ENCODE results near the gene ABCA4.

ABCA4 gene

GRCh38 chr1:94025383-94026340 is 95.3 kb downstream of the ABCA4 start:
- DNase-seq: no peak

GRCh38 chr1:94024104-94024792 is 96.7 kb downstream of the ABCA4 start:
- no peak for DNase-seq

GRCh38 chr1:94022471-94023189 is 98.3 kb downstream of the ABCA4 start:
- DNase-seq: no peak

DNA sequence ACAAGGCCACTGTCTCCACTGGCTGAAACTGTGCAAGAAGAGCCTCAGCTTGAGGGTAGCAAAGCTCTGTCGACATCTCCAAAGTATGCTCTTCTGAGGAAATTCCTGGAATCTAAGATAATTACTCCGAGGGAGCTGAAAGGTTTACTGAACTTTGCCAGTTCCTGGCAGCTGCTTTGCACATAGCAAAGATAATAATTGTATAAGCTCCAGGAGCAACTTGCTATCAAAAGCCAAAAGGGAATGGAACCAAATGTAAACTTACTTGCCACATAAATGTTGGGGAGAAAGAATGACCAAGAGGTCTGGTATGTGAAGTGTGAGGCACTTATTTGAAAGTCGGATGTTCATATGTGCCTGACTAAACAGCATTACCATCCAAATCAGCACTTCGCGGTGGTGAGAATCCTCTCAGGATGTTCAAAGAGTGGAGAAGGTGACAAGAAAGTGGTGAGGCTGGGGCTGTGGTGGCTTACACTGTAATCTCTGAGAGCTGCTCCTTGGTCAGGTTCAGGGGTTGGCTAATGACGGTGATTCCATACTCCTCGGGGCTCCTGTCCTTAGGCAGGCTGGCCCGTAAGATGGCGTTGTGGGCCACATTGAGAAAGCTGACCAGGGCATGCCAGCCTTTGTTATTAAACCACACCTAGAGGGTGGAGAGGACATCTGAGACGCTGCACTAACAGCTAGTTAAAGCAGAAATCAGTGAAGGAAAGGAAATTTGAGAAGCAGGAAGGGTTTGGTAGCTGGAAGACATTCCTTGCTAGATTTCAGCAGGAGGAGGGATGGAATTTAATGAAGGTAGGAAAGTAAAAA is 100.0 kb downstream of the ABCA4 start:
- DNase-seq: no peak

GRCh38 chr1:94019327-94019726 is 101.6 kb downstream of the ABCA4 start:
- DNase-seq: no peak

- DNase-seq: no peak
Measured at GRCh38 chr1:94017155-94017829, 103.7 kb downstream of the ABCA4 start.

DNA sequence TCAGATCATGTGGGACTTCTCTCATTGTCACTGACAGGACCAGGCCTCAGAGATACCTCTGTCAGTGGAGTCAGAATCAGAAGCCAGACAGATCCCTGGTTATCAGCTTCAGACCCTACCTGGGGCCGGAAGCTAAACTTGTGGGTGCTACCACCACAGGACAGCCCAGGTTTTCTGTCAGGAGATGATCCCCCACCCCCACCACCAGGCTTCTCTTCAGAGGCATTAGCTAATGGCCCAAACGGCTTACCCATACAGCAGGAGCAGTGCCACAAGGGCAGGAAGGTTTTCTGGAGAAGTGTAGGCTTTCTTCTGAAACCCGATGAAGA is 105.5 kb downstream of the ABCA4 start:
- DNase-seq: no peak

DNA sequence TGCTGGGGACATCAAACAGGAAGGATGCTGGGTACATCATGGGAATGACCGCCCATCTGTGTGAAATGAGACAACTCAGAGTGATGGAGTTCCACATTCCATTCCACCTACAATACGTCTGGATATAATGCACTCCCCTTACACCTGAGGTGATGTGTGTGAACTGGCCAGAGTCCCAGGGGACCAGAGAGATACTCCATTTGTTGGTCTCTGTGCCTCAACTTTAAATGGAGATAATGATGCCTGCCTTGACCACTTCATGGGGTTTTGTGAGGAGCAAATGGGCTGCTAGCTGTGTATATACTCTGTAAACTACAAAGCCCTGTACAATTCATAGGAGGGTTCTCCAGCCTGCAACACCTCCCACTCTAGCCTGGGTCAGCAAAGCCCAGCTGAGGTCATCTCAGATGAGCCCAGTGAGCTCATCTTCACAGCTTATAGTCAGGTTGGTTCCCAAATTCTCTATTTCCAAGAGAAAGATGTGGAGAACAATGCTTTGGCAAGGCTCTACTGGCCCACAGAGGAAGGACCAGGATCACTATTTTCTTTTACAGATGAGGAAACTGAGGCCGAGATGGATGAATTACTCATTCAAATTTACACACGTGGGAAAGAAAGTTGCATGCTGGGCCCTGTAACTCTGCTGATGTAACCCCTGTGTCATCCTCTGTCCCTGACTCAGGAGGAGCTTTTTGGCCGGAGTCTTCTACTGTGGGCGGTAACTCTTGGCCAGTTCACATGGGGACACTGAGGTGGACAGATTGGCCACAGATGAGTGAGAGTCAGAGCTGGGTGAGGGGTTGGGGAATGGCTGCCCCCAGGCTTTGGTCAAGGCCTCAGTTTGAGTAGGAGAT is 106.1 kb downstream of the ABCA4 start:
- no peak for DNase-seq

- no peak for DNase-seq
Measured at GRCh38 chr1:94014087-94014486, 106.9 kb downstream of the ABCA4 start.

DNA sequence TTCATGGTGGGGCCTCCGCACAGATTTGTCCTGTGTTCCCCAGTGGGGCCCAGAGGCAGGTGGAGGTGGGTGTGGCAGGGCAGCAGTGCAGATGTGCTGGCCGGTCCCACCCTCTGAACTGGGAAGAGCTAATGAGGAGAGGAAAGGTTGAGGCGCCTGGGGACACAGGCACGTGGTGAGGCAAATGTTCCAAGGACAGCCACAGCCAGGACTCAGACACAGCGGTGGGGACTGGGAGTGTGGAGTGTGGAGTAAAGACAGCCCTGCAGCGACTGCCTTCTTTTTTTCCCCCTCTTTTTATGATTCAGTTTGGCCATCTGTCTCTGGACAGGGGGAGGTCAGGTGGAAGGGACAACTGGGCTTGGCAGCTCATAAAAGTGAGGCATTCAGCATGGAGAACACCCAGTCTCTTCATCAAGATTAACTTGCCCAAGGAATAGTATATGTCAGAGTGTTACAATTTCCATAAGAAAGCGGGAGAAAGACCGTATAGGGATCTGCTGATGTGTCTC is 107.5 kb downstream of the ABCA4 start:
- no peak for DNase-seq

- no peak for DNase-seq
Measured at GRCh38 chr1:94012708-94013366, 108.1 kb downstream of the ABCA4 start.

- DNase-seq: no peak
Measured at GRCh38 chr1:94011709-94012595, 109.0 kb downstream of the ABCA4 start.

DNA sequence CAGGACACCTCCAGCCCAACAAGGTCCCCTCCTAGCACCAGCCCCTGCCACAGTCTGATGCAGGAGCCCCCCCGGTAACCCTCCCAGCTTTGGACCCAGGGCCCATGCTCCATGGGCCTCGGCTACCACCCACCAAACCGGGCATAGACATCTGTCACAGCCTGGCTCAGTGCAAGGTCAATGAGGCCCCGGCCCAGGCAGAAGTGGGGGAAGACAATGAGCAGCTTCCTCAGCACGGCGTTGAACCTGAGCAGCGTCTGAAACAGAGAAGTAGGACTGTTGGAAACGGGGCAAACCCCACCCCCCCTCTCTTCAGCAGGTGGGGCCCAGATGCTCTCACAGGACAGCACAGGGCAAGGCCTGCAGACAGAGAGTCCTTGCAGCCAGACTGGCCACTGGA is 109.8 kb downstream of the ABCA4 start:
- DNase-seq: no peak

- no peak for DNase-seq
Measured at GRCh38 chr1:94009304-94009703, 111.6 kb downstream of the ABCA4 start.

DNA sequence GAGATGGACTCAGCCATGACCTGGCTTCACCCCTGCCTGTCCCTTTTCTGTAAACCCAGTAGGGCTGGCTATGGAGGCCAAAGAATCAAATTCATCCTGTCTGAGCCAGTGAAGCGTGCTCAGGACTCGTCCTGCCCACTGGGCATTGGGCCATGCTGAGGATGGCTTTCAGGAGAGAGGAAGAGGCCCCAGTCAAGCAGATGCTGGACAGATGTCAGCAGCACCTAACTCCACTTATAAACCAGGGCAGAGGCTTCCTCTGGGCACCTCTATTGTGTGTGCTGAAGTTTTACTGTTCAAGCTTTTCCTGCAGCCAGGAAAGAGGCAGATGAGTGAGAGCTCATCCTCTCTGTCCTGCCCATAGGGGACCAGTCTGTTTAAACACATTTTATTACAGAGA is 114.3 kb downstream of the ABCA4 start:
- DNase-seq: no peak

GRCh38 chr1:94004924-94005323 is 116.0 kb downstream of the ABCA4 start:
- DNase-seq: no peak

GRCh38 chr1:94002046-94002787 is 118.7 kb downstream of the ABCA4 start:
- DNase-seq: no peak

DNA sequence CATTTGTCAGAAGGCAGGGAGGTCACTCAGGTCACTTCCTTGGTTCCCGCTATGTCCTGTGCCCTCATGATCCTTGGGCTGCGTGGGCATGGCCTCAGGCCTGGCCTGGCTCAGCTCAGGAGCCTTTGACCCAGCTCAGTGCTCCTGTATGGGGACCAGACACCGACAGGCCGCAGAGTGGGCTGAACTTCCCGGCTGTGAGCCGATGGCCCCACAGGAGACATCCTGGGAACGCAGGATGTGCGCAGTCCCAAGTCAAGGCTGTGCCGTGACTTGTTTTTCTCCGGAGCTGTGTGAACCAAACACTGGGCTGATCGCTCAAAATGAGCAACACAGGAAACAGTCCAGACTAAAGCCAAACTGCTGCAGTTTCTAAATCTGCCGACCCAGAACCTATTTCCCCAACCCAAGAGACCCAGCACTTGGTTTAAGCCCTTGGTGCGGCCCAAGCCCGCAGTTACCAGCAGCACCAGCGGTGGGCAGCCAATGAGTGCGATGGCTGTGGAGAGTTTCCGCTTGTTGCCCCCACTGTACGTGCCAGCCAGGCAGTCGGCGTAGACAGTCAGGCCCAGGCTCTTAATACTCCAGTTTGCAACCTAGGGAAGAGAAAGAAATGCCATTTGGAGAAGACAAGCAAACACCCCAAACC is 119.4 kb downstream of the ABCA4 start:
- no peak for DNase-seq
